ENCODE data around the gene CSNK1G3.

GRCh38 chr5:123527190-123527589 is 15.2 kb downstream of the CSNK1G3 start:
- TF ChIP-seq CTCF (IDR thresholded peaks at IDR 0.05) (no peak), ZFX (IDR thresholded peaks at IDR 0.05; ENCODE audit: borderline replicate concordance) (no peak)
